Sigmoid colon (tissue), 4 donors: Measurements from ENCODE around the gene MYO1G.

Experiments
- POLR2AphosphoS5 ChIP-seq, 4 donors: sonication (generic); formaldehyde crosslinking; IDR thresholded peaks; one replicate each; pipeline ENCODE4 v1.6.1; 2017; ENCODE audit warnings: antibody characterized with exemption in 4 of 4
- TF ChIP-seq, protein P1 (sequence below), 4 experiments: fragments of 450-650 bp in 3 of 4; fragments of 200-600 bp in 1 of 4; IDR thresholded peaks; one replicate each; pipeline ENCODE4 v1.5.1; 2016 to 2019; ENCODE audit warnings: antibody characterized with exemption in 4 of 4, mild to moderate bottlenecking in 3 of 4, moderate library complexity in 2 of 4

DNA sequence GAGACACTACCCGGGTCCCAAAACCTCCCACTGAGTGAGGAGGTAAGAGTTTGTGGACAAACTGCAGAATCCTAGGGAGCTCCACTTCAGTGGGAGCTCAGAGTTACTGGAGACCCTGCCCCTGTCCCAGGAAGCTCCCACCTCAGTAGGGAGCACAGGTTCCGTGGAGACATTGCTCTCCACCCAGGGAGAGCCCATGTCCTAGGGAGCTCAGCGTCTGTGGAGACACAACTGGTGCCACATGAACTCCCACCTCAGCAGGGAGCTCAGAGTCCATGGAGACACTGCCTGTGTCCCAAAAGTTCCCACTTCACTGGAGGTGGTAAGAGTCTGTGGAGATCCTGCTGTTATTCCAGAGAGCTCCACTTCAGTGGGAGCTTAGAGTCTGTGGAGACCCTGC, 6.3 kb downstream of the MYO1G start:
- TF ChIP-seq, protein P1, sequence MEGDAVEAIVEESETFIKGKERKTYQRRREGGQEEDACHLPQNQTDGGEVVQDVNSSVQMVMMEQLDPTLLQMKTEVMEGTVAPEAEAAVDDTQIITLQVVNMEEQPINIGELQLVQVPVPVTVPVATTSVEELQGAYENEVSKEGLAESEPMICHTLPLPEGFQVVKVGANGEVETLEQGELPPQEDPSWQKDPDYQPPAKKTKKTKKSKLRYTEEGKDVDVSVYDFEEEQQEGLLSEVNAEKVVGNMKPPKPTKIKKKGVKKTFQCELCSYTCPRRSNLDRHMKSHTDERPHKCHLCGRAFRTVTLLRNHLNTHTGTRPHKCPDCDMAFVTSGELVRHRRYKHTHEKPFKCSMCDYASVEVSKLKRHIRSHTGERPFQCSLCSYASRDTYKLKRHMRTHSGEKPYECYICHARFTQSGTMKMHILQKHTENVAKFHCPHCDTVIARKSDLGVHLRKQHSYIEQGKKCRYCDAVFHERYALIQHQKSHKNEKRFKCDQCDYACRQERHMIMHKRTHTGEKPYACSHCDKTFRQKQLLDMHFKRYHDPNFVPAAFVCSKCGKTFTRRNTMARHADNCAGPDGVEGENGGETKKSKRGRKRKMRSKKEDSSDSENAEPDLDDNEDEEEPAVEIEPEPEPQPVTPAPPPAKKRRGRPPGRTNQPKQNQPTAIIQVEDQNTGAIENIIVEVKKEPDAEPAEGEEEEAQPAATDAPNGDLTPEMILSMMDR (IDR thresholded peaks at IDR 0.05): no peak
- no peak for TF ChIP-seq POLR2AphosphoS5 (IDR thresholded peaks at IDR 0.05)
